GM18909 (cell line): Measurements from ENCODE around the gene KRTAP12-2.
"Not testable (repeated sequence)": the region's sequence is repeated elsewhere in the genome, so short reads cannot be mapped to it uniquely, and the experiment has no call there.

Experiments
- ATAC-seq: cut with Tn5 transposase; IDR thresholded peaks from one replicate; pipeline ENCODE4 v1.9.1; 2021; ENCODE audit warnings: mild to moderate bottlenecking; ENCODE audit not compliant: unreplicated experiment, poor library complexity

The KRTAP12-2 gene

DNA sequence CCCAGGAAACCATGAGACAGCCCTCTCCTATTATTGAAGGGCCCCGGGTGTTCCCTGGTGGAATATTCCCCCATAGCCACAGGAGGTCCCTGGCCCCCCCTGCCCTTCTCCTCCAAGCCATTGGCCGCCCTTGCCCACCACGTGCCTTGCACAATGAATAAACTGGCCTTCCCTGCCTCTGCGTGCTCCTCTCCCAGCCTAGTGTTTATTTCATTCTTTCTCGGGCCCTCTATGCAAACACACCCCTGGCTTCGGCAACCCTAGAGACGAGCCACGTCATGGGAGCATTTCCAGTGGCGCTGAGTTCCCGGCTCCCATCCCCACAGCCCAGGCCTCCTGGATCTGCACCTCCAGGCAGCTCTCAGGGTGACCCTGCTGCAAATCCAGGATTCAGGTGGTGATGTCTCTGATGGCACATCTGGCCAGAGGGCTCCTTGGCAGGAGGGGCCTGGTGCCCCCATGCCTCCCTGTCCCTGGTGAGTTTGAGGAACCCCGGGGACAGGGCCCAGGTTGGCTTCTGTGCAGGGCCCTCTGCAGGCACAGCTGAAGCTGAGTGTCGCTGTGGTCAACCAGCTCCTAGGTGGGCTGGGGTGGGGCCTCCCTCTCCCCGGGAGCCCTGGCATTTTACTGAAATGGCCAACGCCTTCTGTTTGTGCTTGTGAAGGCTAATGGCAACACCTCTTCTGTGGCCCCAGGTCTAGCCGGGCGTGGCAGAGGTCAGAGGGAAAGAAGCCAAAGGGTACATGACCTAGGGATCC, 36.4 kb upstream of the KRTAP12-2 start:
- no peak for ATAC-seq

- ATAC-seq = no peak
These were observed 35.6 kb upstream of the KRTAP12-2 start for GRCh38 chr21:44702111-44702972.

DNA sequence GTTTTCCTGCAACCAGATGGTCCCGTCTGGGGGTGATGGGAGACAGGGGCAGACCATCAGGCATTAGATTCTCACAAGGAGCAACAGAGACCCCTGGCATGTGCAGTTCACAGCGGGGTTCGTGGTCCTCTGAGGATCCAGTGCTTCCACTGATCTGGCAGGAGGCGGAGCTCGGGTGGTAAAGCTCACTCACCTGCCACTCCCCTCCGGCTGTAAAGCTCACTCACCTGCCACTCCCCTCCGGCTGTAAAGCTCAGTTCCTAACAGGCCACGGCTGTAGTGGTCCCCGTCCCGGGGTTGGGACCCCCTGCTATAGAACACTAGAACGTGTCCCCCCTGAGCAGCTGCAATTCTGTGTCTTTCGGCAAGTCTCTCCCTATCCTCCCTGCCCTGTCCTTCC, 34.8 kb upstream of the KRTAP12-2 start:
- ATAC-seq = no peak

GRCh38 chr21:44701023-44701400, 34.3 kb upstream of the KRTAP12-2 start:
- no peak for ATAC-seq

DNA sequence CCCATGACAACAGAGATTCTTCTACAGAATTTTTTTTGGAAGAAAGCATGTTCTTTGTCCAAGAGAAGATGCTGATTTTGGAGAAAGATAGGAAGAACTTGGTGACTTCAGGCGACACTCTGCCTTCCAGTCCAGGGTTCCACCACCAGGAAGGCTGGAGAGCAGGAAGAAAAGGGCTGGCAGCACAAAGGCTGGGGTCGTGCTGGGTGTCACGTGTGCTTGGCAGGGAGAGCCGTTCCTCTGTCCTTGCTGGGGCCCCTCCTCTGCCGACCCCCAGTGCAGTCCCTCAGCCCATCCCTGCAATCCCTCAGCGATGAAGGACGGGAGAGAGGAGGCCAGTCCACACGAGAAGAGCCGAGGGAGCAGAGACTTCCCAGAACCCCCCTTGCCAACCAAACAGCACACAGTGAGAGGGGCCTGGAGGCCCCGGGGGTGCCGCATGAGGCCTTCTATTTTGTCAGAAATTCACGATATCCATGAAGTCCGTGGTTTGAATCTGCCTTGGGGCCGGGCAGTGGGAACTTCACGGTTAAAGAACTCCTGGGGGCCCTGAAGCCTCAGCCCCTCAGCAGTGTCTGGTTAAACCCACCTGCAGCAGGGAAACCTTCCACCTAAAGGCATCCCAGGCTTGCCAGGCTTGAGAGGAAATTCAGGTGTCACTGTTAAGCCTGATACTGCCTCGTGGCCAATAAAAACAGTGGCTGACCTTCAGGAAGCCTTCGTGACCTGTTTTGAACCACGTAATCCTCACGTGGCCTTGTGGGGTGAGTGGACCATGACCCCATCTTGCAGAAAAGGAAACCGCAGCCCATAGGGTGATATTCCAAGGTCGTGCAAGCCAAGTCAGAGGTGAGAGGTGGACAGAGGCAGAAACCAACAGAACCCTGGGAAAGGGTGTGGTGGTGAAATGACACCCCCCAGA, 33.6 kb upstream of the KRTAP12-2 start:
- ATAC-seq = no peak

GRCh38 chr21:44699502-44700001, 32.8 kb upstream of the KRTAP12-2 start:
- ATAC-seq = no peak

DNA sequence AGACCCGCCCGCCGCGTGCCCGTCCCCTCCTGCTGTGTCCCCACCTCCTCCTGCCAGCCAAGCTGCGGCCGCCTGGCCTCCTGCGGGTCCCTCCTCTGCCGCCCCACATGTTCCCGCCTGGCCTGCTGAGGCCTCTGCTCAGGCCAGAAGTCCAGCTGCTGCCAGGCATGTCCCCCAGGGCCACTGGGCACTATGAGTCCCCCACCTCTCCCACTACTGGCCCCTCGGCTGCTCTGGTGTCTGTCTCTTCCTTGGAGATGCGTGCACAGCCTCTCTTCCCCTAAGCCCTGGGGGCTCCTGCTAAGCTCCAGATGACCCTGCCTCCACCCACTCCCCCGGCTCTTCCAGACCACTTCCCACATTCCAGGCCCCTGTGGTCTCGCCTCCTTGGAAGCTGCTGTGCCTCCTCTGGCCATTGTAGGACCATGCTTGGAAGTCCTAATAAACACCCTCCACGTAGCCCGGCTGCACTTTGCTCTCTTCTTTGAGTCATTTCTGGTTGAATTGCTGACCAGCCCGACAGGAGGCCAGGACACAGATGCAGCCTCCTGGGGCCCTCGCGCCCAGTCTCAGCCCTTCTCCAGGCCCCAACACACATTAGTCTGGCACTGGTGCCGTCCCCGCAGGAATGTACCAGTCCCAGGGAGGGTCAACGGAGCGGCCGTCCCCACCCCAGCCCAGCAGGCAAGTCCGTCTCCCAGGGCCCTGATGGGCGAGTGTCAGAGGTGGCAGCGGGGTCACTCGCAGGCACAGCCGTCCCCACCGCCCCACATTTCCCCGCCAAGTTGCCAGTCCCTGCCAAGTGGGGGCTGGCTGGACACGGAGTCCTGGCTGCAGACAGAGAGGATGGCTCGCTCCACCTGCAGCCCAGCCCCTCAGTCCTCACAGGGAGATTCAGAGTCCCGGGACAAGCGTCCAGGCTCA, 31.3 kb upstream of the KRTAP12-2 start:
- no peak for ATAC-seq

DNA sequence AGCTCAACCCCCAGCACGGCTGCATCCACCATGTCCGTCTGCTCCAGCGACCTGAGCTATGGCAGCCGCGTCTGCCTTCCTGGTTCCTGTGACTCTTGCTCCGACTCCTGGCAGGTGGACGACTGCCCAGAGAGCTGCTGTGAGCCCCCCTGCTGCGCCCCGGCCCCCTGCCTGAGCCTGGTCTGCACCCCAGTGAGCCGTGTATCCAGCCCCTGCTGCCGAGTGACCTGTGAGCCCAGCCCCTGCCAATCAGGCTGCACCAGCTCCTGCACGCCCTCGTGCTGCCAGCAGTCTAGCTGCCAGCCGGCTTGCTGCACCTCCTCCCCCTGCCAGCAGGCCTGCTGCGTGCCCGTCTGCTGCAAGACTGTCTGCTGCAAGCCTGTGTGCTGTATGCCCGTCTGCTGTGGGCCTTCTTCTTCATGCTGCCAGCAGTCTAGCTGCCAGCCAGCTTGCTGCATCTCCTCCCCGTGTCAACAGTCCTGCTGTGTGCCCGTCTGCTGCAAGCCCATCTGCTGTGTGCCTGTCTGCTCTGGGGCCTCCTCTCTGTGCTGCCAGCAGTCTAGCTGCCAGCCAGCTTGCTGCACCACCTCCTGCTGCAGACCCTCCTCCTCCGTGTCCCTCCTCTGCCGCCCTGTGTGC, 30.6 kb upstream of the KRTAP12-2 start, which contains the start of gene KRTAP10-12:
KRTAP10-12 (plus strand) TSS at position 1 of the 639 bp plus-strand sequence; CDS start at position 31, 30 bp downstream.
- not testable (repeated sequence) for ATAC-seq

DNA sequence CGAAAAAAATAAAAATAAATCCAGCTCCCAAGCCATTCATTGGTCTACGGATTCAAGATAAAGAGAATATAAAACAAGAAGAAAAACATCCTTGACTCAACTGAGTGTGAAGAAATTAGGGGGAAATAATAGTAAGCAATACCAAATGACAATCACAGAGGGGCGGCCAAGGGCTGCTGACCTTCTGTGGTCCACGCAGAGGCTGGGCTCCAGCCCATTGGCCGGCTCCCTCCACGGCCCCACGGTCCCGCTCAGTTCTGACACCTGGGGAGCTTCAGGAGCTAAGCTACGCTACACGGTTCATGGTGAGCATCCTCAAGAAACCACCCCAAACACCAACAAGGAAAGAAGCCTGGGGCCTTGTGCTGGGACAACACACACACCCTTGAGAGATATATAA, 29.8 kb upstream of the KRTAP12-2 start:
- ATAC-seq = no peak

DNA sequence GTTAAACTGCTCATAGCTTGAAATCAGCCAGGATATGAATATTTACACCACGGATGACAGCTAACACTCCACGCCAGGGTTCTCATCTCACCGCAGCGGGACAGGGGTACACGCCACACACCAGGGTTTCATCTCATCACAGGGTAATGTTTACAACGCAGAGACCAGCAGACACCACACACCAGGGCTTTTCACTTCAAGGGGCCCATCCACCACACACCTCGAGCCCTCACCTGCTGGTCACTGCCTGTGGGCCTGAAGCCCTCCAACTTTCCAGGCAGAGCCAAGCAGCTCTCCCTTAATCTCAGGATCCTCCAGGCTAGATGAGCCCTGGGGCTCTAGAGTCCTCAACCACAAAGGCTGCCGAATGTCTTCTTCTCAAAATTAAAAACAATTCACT, 28.9 kb upstream of the KRTAP12-2 start:
- ATAC-seq = no peak

DNA sequence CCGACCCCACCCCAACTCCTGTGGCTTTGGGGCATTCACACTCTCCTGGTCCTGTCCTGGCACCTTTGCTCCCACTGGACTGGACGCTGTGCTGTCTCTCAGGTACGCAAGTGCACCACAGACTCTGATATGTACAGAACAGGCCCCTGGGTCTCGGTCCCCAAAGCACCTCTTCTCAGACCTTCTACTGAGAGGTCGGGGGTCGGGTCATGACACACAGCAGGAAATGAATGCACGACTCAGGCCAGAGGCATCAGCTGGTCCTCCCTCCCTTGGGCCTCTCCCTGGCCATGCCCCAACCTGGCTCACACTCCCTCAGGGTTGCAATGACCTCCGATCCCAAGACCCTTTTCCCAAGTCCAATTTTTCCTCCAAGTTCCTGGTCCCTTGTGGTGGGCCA, 28.5 kb upstream of the KRTAP12-2 start:
- ATAC-seq = no peak

- ATAC-seq = no peak
These were observed 28.0 kb upstream of the KRTAP12-2 start for GRCh38 chr21:44694776-44695175.

DNA sequence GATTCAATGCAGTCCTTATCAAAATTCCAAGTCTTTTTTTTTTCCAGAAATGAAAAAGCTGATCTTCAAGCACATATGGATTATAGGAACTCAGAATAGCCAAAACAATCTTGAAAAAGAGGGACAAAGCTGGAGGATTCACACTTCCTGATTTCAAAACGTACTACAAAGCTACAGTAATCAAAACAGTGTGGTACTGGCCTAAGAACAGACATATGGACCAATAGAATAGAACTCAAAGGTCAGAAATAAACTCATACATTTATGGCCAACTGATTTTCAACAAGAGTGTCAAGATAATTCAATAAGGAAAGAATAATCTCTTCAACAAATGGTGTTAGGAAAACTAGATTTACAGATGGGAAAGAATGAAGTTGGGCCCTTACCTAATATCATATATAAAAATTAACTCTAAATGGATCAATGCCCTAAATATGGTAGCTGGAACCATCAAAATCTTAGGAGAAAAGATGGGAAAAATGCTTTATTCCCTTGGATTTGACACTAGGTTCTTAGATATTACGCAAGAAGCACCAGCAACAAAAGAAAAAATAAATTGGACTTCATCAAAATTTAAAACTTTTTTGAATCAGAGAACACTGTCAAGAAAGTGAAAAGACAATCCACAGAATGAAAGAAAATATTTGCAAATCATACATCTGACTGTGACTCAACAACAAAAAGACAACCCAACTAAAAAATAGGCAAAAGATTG, 26.2 kb upstream of the KRTAP12-2 start:
- no peak for ATAC-seq

DNA sequence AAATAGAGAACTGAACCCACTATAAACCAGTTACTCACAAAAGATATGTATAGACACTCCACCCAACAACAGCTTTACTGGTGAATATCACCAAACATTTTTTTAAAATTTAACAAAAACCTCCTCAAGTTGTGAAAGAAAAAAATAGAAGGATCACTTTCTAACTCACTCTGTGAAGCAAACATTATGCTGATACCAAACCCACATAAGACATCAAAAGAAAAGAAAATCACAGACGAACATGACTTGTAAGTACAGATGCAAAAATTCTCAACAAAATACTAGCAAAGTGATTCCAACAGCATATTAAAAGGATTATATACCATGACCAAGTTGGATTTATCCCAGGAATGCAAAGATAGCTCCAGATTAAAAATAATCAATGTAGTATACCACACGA, 25.0 kb upstream of the KRTAP12-2 start:
- ATAC-seq = no peak

GRCh38 chr21:44689740-44690139, 23.0 kb upstream of the KRTAP12-2 start:
- ATAC-seq = not testable (repeated sequence)

DNA sequence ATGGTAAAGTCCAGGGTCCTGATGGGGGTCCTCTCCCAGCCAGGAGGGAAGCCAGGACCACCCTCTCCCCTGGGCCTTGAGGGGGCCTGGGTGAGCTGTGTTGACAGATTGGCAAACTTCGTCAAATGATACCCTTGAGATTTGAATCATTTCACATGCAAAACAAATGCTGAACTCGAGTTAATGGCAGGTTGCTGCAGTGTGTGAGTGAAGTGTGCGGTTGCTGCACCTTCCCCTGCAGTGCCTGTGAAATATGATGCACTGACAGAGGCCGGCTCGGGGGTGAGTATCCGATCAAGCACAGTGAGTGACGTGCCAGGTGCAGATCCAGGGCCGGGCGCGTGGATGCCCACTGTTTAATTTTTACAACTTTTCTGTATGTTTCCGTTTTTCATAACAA, 20.9 kb upstream of the KRTAP12-2 start:
- ATAC-seq = no peak

GRCh38 chr21:44686843-44687561, 20.3 kb upstream of the KRTAP12-2 start:
- no peak for ATAC-seq
